ENCODE measurements around the gene FKBP7.

DNA sequence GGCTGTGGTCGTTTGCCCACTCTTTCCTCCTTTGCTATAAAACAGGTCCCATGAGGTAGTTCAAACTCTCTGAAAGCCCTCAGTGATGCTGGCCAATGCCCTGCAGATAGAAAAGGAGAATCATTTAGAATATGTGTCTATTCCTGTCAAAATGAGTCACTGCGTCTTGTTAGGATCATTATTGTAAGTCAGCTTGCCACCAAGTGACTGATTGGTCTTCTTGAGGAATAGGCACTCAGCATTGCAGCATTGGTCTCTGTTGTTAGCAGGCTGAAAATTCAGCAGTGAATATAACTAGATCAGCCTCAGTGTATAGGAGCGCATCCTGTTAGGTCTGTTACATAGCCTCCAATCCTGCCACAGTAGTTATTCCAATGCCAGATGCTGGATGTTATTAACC is 56.3 kb downstream of the FKBP7 start:
- TF ChIP-seq POLR2A (IDR thresholded peaks at IDR 0.05; ENCODE audit: control extremely low read depth in 1 of 2, low read depth in 2 of 2, low read length in 2 of 2) (no peak), ZNF274 (IDR thresholded peaks at IDR 0.05; ENCODE audit: borderline replicate concordance, extremely low read depth, low read length) (no peak), CHD2 (IDR thresholded peaks at IDR 0.05; ENCODE audit: low read length) (no peak), RAD21 (IDR thresholded peaks at IDR 0.05 in 1 of 2, conservative IDR thresholded peaks at IDR 0.05 in 1 of 2; ENCODE audit: low read depth in 2 of 2, low read length in 2 of 2) (no peak), EZH2 (IDR thresholded peaks at IDR 0.05; ENCODE audit: low read depth, low read length, severe bottlenecking) (no peak), BRCA1 (IDR thresholded peaks at IDR 0.05; ENCODE audit: low read depth, low read length) (no peak), SIN3A (conservative IDR thresholded peaks at IDR 0.05 in 1 of 2, IDR thresholded peaks at IDR 0.05 in 1 of 2; ENCODE audit: low read depth in 1 of 2, low read length in 2 of 2) (no peak)
- TF ChIP-seq, protein P1, sequence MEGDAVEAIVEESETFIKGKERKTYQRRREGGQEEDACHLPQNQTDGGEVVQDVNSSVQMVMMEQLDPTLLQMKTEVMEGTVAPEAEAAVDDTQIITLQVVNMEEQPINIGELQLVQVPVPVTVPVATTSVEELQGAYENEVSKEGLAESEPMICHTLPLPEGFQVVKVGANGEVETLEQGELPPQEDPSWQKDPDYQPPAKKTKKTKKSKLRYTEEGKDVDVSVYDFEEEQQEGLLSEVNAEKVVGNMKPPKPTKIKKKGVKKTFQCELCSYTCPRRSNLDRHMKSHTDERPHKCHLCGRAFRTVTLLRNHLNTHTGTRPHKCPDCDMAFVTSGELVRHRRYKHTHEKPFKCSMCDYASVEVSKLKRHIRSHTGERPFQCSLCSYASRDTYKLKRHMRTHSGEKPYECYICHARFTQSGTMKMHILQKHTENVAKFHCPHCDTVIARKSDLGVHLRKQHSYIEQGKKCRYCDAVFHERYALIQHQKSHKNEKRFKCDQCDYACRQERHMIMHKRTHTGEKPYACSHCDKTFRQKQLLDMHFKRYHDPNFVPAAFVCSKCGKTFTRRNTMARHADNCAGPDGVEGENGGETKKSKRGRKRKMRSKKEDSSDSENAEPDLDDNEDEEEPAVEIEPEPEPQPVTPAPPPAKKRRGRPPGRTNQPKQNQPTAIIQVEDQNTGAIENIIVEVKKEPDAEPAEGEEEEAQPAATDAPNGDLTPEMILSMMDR (IDR thresholded peaks at IDR 0.05; ENCODE audit: control extremely low read depth in 1 of 3, insufficient read depth in 1 of 3, low read depth in 1 of 3, low read length in 3 of 3), result no peak
- TF ChIP-seq, protein P2, sequence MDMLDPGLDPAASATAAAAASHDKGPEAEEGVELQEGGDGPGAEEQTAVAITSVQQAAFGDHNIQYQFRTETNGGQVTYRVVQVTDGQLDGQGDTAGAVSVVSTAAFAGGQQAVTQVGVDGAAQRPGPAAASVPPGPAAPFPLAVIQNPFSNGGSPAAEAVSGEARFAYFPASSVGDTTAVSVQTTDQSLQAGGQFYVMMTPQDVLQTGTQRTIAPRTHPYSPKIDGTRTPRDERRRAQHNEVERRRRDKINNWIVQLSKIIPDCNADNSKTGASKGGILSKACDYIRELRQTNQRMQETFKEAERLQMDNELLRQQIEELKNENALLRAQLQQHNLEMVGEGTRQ (IDR thresholded peaks at IDR 0.05; ENCODE audit: low read length), result no peak

All from H1 (cell line).